HEK293 (cell line): Measurements from ENCODE around the gene PRRC2B.

Source experiments
- CTCF ChIA-PET: fragments of 350-600 bp; formaldehyde crosslinking; extraction: SDS; loops from one replicate; lab custom pipeline; 2021; ENCODE audit warnings: antibody characterized with exemption; lab: Yijun Ruan, JAX
- POLR2A ChIA-PET: fragments of 300-600 bp; formaldehyde crosslinking; extraction: SDS; loops from one replicate; lab custom pipeline; 2020; ENCODE audit warnings: antibody characterized with exemption, inconsistent platforms; lab: Yijun Ruan, JAX
- H3K27ac ChIP-seq: fragments of 200-500 bp; sonication (Bioruptor generic); 2 replicates; pipeline ENCODE4 v1.5.1; 2014; ENCODE audit warnings: low read depth, low read length, control low read depth, inconsistent platforms; ENCODE audit errors: extremely low read depth
- H3K36me3 ChIP-seq, 2 experiments: fragments of 200-500 bp in 1 of 2; sonication (Bioruptor generic) in 1 of 2; 1 replicate in 1 of 2; 2 replicates in 1 of 2; pipeline ENCODE4 v1.5.1; 2014 to 2017; ENCODE audit warnings: inconsistent platforms in 2 of 2, low read length in 2 of 2; ENCODE audit not compliant: control insufficient read depth in 2 of 2, insufficient read depth in 1 of 2
- H3K4me1 ChIP-seq: fragments of 200-500 bp; sonication (Bioruptor generic); 2 replicates; pipeline ENCODE4 v1.5.1; 2014; ENCODE audit warnings: mild to moderate bottlenecking, low read length, inconsistent platforms; ENCODE audit not compliant: control insufficient read depth, insufficient read depth
- H3K4me3 ChIP-seq: 2 replicates; pipeline ENCODE4 v1.5.1; 2011; ENCODE audit warnings: low read depth, mild to moderate bottlenecking, control low read depth, low read length, moderate library complexity
- H3K9me3 ChIP-seq: fragments of 200-500 bp; sonication (Bioruptor generic); 2 replicates; pipeline ENCODE4 v1.5.1; 2014; ENCODE audit warnings: low read depth, low read length, inconsistent platforms; ENCODE audit not compliant: control insufficient read depth, insufficient read depth
- EGR2 ChIP-seq: fragments of 450-650 bp; formaldehyde crosslinking; IDR thresholded peaks from 2 replicates; pipeline ENCODE4 v1.5.1; 2016; ENCODE audit warnings: low read depth, missing biosample characterization, missing genetic modification characterization
- HOXD13 ChIP-seq: sonication (generic); formaldehyde crosslinking; IDR thresholded peaks from 2 replicates; pipeline ENCODE4 v1.8.0; 2022; ENCODE audit warnings: missing genetic modification reagents, borderline replicate concordance
- SALL2 ChIP-seq: fragments of 450-650 bp; formaldehyde crosslinking; IDR thresholded peaks from 2 replicates; pipeline ENCODE4 v1.5.0; 2017; ENCODE audit warnings: missing biosample characterization, mild to moderate bottlenecking, missing genetic modification characterization, borderline replicate concordance
- SCRT1 ChIP-seq: fragments of 450-650 bp; formaldehyde crosslinking; IDR thresholded peaks from 2 replicates; pipeline ENCODE4 v1.5.1; 2016; ENCODE audit warnings: missing biosample characterization, missing genetic modification characterization, borderline replicate concordance
- TRIM28 ChIP-seq: IDR thresholded peaks from 2 replicates; pipeline ENCODE4 v1.6.1; 2011; ENCODE audit warnings: low read length, control low read depth, borderline replicate concordance
- ZBTB20 ChIP-seq: fragments of 450-650 bp; formaldehyde crosslinking; IDR thresholded peaks from 2 replicates; pipeline ENCODE4 v1.5.1; 2016; ENCODE audit warnings: missing biosample characterization, missing genetic modification characterization
- ZBTB21 ChIP-seq: fragments of 450-650 bp; formaldehyde crosslinking; IDR thresholded peaks from 2 replicates; pipeline ENCODE4 v1.5.1; 2017; ENCODE audit warnings: missing biosample characterization, missing genetic modification characterization
- ZBTB48 ChIP-seq: fragments of 450-650 bp; formaldehyde crosslinking; IDR thresholded peaks from 2 replicates; pipeline ENCODE4 v1.5.1; 2016; ENCODE audit warnings: missing biosample characterization, missing genetic modification characterization
- ZIC2 ChIP-seq: fragments of 450-650 bp; formaldehyde crosslinking; IDR thresholded peaks from 2 replicates; pipeline ENCODE4 v1.5.1; 2016; ENCODE audit warnings: missing biosample characterization, missing genetic modification characterization
- ZNF214 ChIP-seq: fragments of 450-650 bp; formaldehyde crosslinking; IDR thresholded peaks from 2 replicates; pipeline ENCODE4 v1.5.1; 2017; ENCODE audit warnings: missing biosample characterization, mild to moderate bottlenecking, missing genetic modification characterization, borderline replicate concordance
- ZNF354C ChIP-seq: fragments of 450-650 bp; formaldehyde crosslinking; IDR thresholded peaks from 2 replicates; pipeline ENCODE4 v1.5.1; 2016; ENCODE audit warnings: missing biosample characterization, missing genetic modification characterization, low read depth, borderline replicate concordance
- ZNF366 ChIP-seq: fragments of 450-650 bp; formaldehyde crosslinking; conservative IDR thresholded peaks from 2 replicates; pipeline ENCODE4 v1.5.1; 2016; ENCODE audit warnings: missing biosample characterization, missing genetic modification characterization
- ZNF610 ChIP-seq: fragments of 450-650 bp; formaldehyde crosslinking; IDR thresholded peaks from 2 replicates; pipeline ENCODE4 v1.5.1; 2016; ENCODE audit warnings: missing biosample characterization, missing genetic modification characterization, borderline replicate concordance
- ZNF701 ChIP-seq: fragments of 450-650 bp; formaldehyde crosslinking; IDR thresholded peaks from 2 replicates; pipeline ENCODE4 v1.5.1; 2016; ENCODE audit warnings: missing biosample characterization, missing genetic modification characterization
- ZNF792 ChIP-seq: fragments of 450-650 bp; formaldehyde crosslinking; IDR thresholded peaks from 2 replicates; pipeline ENCODE4 v1.5.1; 2016; ENCODE audit warnings: missing biosample characterization, missing genetic modification characterization
- TF ChIP-seq, protein P1 (sequence below): fragments of 450-650 bp; formaldehyde crosslinking; IDR thresholded peaks from 2 replicates; pipeline ENCODE4 v1.5.1; 2016; ENCODE audit warnings: missing biosample characterization, missing genetic modification characterization, borderline replicate concordance
- TF ChIP-seq, protein P2 (sequence below): fragments of 450-650 bp; formaldehyde crosslinking; IDR thresholded peaks from 2 replicates; pipeline ENCODE4 v1.5.1; 2016; ENCODE audit warnings: missing biosample characterization, missing genetic modification characterization
- TF ChIP-seq, protein P3 (sequence below): fragments of 450-650 bp; formaldehyde crosslinking; IDR thresholded peaks from 2 replicates; pipeline ENCODE4 v1.5.1; 2016; ENCODE audit warnings: missing biosample characterization, missing genetic modification characterization, borderline replicate concordance
- TF ChIP-seq, protein P4 (sequence below): fragments of 450-650 bp; formaldehyde crosslinking; IDR thresholded peaks from 2 replicates; pipeline ENCODE4 v1.5.1; 2017; ENCODE audit warnings: missing biosample characterization, mild to moderate bottlenecking, missing genetic modification characterization, moderate library complexity
- TF ChIP-seq, protein P5 (sequence below): fragments of 450-650 bp; formaldehyde crosslinking; IDR thresholded peaks from 2 replicates; pipeline ENCODE4 v1.5.1; 2016; ENCODE audit warnings: missing biosample characterization, missing genetic modification characterization

PRRC2B gene

DNA sequence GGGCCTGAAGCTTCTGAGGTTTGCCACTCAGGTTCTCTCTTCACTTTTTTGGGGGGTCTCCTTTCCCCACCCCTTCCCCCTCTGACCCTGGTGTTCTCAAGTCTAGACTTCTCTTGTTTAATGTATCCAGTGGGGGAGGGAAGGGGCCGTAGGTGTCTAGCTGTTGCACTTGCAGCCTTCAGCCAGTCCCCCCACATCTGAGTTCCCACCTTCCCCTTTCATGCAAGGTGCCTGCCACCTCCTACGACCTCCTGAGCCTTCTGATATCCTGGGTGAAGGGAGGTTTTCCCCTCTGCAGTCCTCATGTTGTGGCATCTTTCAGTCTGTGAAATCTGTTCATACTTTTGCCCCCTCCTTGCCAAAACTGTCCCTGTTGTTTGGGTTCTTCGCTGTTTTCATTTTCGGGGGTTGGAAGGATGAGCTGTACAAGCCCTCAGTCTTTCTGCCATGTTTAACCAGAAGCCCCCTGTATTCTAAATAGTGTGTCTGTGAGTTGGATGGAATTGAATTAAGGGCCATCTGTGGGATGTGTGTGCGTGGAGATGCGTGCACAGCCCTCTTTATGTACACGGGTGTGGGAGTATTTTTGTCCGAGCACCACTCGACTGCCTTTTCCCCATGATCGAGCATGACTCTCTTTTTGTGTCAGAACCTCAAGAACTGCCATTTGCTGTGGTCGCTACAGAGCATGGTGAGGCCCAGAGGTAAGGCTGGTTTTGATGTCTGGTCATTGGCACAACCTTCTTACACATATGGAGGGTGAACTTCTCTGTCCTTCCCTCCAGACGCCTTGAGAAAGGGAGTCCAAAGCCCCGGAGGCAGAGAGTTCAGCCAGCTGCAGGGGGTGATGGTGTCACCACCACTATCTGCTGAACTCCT lies 23.6 kb downstream of the PRRC2B start (continued):
- TF ChIP-seq ZBTB20: 0 out of 2 replicates have a peak, but pooled peaks have one; percentile 34
- peak; percentile 71; the same call in 1 of the 2 replicates for TF ChIP-seq ZIC2
- no peak for TF ChIP-seq ZNF792 (tag by site-specific recombination)
- TF ChIP-seq SALL2: no peak
- TF ChIP-seq TRIM28: no peak
- TF ChIP-seq ZBTB21 (tag by site-specific recombination): no peak
- no peak for TF ChIP-seq ZNF366 (tag by site-specific recombination)
- no peak for TF ChIP-seq ZBTB48 (tag by site-specific recombination)
- TF ChIP-seq, protein P1, sequence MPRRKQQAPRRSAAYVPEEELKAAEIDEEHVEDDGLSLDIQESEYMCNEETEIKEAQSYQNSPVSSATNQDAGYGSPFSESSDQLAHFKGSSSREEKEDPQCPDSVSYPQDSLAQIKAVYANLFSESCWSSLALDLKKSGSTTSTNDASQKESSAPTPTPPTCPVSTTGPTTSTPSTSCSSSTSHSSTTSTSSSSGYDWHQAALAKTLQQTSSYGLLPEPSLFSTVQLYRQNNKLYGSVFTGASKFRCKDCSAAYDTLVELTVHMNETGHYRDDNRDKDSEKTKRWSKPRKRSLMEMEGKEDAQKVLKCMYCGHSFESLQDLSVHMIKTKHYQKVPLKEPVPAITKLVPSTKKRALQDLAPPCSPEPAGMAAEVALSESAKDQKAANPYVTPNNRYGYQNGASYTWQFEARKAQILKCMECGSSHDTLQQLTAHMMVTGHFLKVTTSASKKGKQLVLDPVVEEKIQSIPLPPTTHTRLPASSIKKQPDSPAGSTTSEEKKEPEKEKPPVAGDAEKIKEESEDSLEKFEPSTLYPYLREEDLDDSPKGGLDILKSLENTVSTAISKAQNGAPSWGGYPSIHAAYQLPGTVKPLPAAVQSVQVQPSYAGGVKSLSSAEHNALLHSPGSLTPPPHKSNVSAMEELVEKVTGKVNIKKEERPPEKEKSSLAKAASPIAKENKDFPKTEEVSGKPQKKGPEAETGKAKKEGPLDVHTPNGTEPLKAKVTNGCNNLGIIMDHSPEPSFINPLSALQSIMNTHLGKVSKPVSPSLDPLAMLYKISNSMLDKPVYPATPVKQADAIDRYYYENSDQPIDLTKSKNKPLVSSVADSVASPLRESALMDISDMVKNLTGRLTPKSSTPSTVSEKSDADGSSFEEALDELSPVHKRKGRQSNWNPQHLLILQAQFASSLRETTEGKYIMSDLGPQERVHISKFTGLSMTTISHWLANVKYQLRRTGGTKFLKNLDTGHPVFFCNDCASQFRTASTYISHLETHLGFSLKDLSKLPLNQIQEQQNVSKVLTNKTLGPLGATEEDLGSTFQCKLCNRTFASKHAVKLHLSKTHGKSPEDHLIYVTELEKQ: no peak
- TF ChIP-seq, protein P2, sequence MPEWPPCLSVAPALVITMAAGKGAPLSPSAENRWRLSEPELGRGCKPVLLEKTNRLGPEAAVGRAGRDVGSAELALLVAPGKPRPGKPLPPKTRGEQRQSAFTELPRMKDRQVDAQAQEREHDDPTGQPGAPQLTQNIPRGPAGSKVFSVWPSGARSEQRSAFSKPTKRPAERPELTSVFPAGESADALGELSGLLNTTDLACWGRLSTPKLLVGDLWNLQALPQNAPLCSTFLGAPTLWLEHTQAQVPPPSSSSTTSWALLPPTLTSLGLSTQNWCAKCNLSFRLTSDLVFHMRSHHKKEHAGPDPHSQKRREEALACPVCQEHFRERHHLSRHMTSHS (tag by site-specific recombination): no peak
- TF ChIP-seq ZNF701 (tag by site-specific recombination): no peak

DNA sequence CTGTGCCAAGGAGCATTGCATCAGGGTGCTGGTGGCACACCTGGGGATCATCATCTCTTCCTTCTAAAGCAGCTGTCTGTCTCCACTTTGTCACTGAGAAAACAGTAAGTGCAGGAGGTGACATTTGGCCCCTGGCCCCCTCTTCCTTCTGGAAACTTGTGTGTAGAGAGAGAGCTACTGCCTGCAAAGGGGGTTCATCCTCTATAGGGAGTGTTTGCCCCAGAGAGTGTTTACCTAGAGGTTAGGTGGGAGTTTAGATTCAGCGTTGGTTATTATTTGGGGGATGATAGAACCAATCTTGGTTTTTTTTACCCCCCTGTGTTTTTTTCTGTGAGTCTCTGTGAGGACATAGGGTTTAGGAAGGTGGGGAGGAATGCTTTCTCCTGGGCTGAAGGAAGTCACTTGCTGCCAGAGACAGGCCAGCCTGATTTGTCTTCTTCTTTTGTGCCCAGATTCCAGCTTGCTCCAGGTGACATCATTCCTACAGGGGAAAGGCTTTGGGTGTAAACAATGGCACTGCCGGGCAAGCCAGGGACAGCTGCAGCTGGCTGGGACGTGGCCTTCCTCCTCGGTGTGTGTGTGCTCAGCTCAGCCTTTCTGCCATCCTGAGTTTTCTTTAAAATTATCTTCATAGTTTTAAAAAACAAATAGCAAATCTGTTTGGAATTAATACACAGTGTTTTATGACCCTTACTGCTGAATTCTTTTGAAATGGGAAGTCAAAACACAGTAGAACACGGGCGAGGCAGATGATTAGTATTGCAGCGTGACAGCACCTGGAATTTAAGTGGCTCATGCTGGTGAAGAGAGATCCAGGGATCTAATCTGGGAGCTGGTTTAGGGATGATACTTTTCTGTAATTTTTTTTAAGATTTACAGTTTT lies 24.5 kb downstream of the PRRC2B start:
- H3K27ac ChIP-seq: peak overlapping the region; percentile 43
- TF ChIP-seq EGR2 (tag by site-specific recombination): no peak
- no peak for TF ChIP-seq ZNF214 (tag by site-specific recombination)
- TF ChIP-seq SCRT1: no peak
- no peak for TF ChIP-seq ZNF610 (tag by site-specific recombination)
- TF ChIP-seq HOXD13 (CRISPR knock-in tag): no peak
- TF ChIP-seq, protein P3, sequence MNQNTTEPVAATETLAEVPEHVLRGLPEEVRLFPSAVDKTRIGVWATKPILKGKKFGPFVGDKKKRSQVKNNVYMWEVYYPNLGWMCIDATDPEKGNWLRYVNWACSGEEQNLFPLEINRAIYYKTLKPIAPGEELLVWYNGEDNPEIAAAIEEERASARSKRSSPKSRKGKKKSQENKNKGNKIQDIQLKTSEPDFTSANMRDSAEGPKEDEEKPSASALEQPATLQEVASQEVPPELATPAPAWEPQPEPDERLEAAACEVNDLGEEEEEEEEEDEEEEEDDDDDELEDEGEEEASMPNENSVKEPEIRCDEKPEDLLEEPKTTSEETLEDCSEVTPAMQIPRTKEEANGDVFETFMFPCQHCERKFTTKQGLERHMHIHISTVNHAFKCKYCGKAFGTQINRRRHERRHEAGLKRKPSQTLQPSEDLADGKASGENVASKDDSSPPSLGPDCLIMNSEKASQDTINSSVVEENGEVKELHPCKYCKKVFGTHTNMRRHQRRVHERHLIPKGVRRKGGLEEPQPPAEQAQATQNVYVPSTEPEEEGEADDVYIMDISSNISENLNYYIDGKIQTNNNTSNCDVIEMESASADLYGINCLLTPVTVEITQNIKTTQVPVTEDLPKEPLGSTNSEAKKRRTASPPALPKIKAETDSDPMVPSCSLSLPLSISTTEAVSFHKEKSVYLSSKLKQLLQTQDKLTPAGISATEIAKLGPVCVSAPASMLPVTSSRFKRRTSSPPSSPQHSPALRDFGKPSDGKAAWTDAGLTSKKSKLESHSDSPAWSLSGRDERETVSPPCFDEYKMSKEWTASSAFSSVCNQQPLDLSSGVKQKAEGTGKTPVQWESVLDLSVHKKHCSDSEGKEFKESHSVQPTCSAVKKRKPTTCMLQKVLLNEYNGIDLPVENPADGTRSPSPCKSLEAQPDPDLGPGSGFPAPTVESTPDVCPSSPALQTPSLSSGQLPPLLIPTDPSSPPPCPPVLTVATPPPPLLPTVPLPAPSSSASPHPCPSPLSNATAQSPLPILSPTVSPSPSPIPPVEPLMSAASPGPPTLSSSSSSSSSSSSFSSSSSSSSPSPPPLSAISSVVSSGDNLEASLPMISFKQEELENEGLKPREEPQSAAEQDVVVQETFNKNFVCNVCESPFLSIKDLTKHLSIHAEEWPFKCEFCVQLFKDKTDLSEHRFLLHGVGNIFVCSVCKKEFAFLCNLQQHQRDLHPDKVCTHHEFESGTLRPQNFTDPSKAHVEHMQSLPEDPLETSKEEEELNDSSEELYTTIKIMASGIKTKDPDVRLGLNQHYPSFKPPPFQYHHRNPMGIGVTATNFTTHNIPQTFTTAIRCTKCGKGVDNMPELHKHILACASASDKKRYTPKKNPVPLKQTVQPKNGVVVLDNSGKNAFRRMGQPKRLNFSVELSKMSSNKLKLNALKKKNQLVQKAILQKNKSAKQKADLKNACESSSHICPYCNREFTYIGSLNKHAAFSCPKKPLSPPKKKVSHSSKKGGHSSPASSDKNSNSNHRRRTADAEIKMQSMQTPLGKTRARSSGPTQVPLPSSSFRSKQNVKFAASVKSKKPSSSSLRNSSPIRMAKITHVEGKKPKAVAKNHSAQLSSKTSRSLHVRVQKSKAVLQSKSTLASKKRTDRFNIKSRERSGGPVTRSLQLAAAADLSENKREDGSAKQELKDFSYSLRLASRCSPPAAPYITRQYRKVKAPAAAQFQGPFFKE (tag by site-specific recombination): no peak
- TF ChIP-seq, protein P4, sequence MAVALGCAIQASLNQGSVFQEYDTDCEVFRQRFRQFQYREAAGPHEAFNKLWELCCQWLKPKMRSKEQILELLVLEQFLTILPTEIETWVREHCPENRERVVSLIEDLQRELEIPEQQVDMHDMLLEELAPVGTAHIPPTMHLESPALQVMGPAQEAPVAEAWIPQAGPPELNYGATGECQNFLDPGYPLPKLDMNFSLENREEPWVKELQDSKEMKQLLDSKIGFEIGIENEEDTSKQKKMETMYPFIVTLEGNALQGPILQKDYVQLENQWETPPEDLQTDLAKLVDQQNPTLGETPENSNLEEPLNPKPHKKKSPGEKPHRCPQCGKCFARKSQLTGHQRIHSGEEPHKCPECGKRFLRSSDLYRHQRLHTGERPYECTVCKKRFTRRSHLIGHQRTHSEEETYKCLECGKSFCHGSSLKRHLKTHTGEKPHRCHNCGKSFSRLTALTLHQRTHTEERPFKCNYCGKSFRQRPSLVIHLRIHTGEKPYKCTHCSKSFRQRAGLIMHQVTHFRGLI (tag by site-specific recombination): no peak
- TF ChIP-seq ZNF354C: no peak
- TF ChIP-seq, protein P5, sequence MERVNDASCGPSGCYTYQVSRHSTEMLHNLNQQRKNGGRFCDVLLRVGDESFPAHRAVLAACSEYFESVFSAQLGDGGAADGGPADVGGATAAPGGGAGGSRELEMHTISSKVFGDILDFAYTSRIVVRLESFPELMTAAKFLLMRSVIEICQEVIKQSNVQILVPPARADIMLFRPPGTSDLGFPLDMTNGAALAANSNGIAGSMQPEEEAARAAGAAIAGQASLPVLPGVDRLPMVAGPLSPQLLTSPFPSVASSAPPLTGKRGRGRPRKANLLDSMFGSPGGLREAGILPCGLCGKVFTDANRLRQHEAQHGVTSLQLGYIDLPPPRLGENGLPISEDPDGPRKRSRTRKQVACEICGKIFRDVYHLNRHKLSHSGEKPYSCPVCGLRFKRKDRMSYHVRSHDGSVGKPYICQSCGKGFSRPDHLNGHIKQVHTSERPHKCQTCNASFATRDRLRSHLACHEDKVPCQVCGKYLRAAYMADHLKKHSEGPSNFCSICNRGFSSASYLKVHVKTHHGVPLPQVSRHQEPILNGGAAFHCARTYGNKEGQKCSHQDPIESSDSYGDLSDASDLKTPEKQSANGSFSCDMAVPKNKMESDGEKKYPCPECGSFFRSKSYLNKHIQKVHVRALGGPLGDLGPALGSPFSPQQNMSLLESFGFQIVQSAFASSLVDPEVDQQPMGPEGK (tag by site-specific recombination): peak; percentile 34

More for the DNA sequence above, 24.5 kb downstream of the PRRC2B start:
- Histone ChIP-seq H3K4me3 (no peak overlapping the region), H3K4me1 (peaks cover 35% of the 10 kb centered on the region), H3K36me3 (peaks cover 4 to 34% of the 10 kb centered on the region in 2 experiments; a peak in 2 of 3 replicates), H3K9me3 (no peaks in the 10 kb centered on the region)
- ChIA-PET CTCF (interaction anchor here (0.8 to 1.9 kb wide), 6 partner anchors 9 to 68 kb away, joined by 3 to 7 read pairs (median 4); no protein-coding TSS in a partner anchor), POLR2A (interaction anchor here (0.8 to 1.9 kb wide), 5 partner anchors 10 to 45 kb away, joined by 3 to 8 read pairs (median 4); no protein-coding TSS in a partner anchor)
